ENCODE results near the gene TMEM108. TPM values are rescaled to one million over a fixed set of nuclear protein-coding genes. Genes with fewer than 3 reads are reported as not detected.

TMEM108 gene
- total and polyA plus RNA-seq, 10 of the 15 experiments (the other 5 are each of a cell fraction or from before 2014, with no cell fraction given) = 0.02 to 0.58 (median 0.12) TPM; not detected in 5

- TF ChIP-seq ZBTB4 (CRISPR knock-in tag; IDR thresholded peaks at IDR 0.05) (no peak), RCOR1 (conservative IDR thresholded peaks at IDR 0.05; ENCODE audit: low read depth, low read length) (no peak), SIX5 (IDR thresholded peaks at IDR 0.05; ENCODE audit: low read depth, low read length, severe bottlenecking) (no peak), WRNIP1 (IDR thresholded peaks at IDR 0.05; ENCODE audit: borderline replicate concordance, low read depth, low read length) (no peak)
These were observed 242.4 kb downstream of the TMEM108 start (continued) for GRCh38 chr3:133280586-133280985.

DNA sequence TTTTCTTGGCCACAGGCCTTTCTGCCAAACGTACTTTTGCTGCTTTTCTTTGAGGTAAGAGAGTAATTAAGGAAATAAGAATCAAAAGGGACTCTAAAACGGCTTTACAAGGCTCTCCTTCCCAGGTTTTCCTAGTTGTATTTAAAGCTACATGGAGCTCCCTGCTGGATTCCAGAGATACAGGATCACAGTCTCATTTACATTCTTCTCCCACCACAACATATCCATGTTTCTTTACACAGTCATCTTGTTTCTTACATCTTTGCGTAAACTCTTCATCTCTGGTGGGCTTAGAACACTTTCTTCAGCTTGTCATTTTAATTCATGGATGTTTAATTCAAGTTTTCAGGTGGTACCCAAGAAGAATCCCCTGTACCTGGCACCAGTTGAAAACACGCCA, 244.0 kb downstream of the TMEM108 start:
- CTCF ChIA-PET = interaction anchor here (0.6 kb wide), 1 partner anchor 55 kb away, joined by 3 read pairs; no protein-coding TSS in a partner anchor
- RAD21 ChIA-PET (ENCODE audit: unreplicated experiment) = no interaction called here
- TF ChIP-seq ZNF207 (IDR thresholded peaks at IDR 0.05; ENCODE audit: borderline replicate concordance) = no peak
- TF ChIP-seq SRF (IDR thresholded peaks at IDR 0.05; ENCODE audit: low read depth in 2 of 2, low read length in 2 of 2) = no peak
- no peak for TF ChIP-seq ZSCAN29 (IDR thresholded peaks at IDR 0.05)
- no peak for TF ChIP-seq MTA3 (IDR thresholded peaks at IDR 0.05; ENCODE audit: borderline replicate concordance, low read length)
- TF ChIP-seq, protein P1, sequence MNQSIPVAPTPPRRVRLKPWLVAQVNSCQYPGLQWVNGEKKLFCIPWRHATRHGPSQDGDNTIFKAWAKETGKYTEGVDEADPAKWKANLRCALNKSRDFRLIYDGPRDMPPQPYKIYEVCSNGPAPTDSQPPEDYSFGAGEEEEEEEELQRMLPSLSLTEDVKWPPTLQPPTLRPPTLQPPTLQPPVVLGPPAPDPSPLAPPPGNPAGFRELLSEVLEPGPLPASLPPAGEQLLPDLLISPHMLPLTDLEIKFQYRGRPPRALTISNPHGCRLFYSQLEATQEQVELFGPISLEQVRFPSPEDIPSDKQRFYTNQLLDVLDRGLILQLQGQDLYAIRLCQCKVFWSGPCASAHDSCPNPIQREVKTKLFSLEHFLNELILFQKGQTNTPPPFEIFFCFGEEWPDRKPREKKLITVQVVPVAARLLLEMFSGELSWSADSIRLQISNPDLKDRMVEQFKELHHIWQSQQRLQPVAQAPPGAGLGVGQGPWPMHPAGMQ (IDR thresholded peaks at IDR 0.05; ENCODE audit: borderline replicate concordance) = no peak
- no peak for TF ChIP-seq ATF7 (IDR thresholded peaks at IDR 0.05; ENCODE audit: low read depth)
- no peak for TF ChIP-seq NFYA (IDR thresholded peaks at IDR 0.05; ENCODE audit: borderline replicate concordance, low read depth, low read length)
- TF ChIP-seq MTA2 (IDR thresholded peaks at IDR 0.05; ENCODE audit: low read depth) = no peak
- TF ChIP-seq, protein P2, sequence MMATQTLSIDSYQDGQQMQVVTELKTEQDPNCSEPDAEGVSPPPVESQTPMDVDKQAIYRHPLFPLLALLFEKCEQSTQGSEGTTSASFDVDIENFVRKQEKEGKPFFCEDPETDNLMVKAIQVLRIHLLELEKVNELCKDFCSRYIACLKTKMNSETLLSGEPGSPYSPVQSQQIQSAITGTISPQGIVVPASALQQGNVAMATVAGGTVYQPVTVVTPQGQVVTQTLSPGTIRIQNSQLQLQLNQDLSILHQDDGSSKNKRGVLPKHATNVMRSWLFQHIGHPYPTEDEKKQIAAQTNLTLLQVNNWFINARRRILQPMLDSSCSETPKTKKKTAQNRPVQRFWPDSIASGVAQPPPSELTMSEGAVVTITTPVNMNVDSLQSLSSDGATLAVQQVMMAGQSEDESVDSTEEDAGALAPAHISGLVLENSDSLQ (IDR thresholded peaks at IDR 0.05) = no peak
- TF ChIP-seq MYC (IDR thresholded peaks at IDR 0.05; ENCODE audit: insufficient read depth, insufficient read length, insufficient replicate concordance, low read length, severe bottlenecking) = no peak
- no peak for TF ChIP-seq CTCF (IDR thresholded peaks at IDR 0.05 in 2 of 3, conservative IDR thresholded peaks at IDR 0.05 in 1 of 3; ENCODE audit: control insufficient read depth in 2 of 3, extremely low read depth in 1 of 3, insufficient read depth in 1 of 3, low read depth in 3 of 3, low read length in 3 of 3)

More for the DNA sequence above, 244.0 kb downstream of the TMEM108 start:
- H3K4me1 ChIP-seq (ENCODE audit: control insufficient read depth, insufficient read depth, low read length) = no peaks in the 10 kb centered on the region
- H3K4me3 ChIP-seq = no peak overlapping the region
- no peaks in the 10 kb centered on the region for H3K79me2 ChIP-seq (ENCODE audit: control insufficient read depth, insufficient read depth, low read length)
- SMC1A ChIA-PET (ENCODE audit: uncharacterized antibody, unreplicated experiment) = no interaction called here
- no peak overlapping the region for H2AFZ ChIP-seq (ENCODE audit: control insufficient read depth, low read depth, low read length)
- WGBS (ENCODE audit: insufficient coverage, insufficient replicate concordance, low lambda C conversion rate, missing lambda C conversion rate) = 27% methylated on average over 4 of the region's 4 CpGs
- DNase-seq (ENCODE audit: low read depth, low spot score) (no peak), ATAC-seq (no peak), FAIRE-seq (no peak)
- no peaks in the 10 kb centered on the region for H3K9me3 ChIP-seq (replicated peaks; ENCODE audit: control insufficient read depth, insufficient read depth, low read length)
- no peaks in the 10 kb centered on the region for H3K36me3 ChIP-seq (ENCODE audit: control insufficient read depth in 2 of 2, insufficient read depth in 2 of 2, low read length in 1 of 2)
- POLR2A ChIA-PET = interaction anchor here (0.6 kb wide), 1 partner anchor 583 kb away, joined by 3 read pairs; no protein-coding TSS in a partner anchor
- in situ Hi-C loops (cut with MboI) = no loop called here
- intact Hi-C loops (cut with micrococcal nuclease; ENCODE audit: unreplicated experiment) = no loop called here
- no TSS peak for BruUV-seq (replicated peaks)
- H3K4me2 ChIP-seq (ENCODE audit: control insufficient read depth, insufficient read depth) = no peak overlapping the region
- no peak overlapping the region for H3K9ac ChIP-seq (ENCODE audit: control insufficient read depth, insufficient read depth, low read length)
- H3K27ac ChIP-seq (ENCODE audit: control insufficient read depth, insufficient read depth) = no peak overlapping the region
- peaks cover 0 to 4% of the 10 kb centered on the region in 2 experiments; a peak in 1 of 4 replicates for H3K27me3 ChIP-seq (replicated peaks in 1 of 2; ENCODE audit: control insufficient read depth in 2 of 2, insufficient read depth in 2 of 2, low read length in 1 of 2)
- no peaks in the 10 kb centered on the region for H4K20me1 ChIP-seq (ENCODE audit: control insufficient read depth, insufficient read depth)

Measured in GM12878 (cell line).